Measurements from ENCODE around the gene PRG3. TPM values are rescaled to one million over a fixed set of nuclear protein-coding genes. Genes with fewer than 3 reads are reported as not detected.

PRG3 gene
- total and polyA plus RNA-seq, 8 donors = 0.43 to 1.0 (median 0.76) TPM; not detected in 2

GRCh38 chr11:57377107-57377506 lies 3.8 kb downstream of the PRG3 start:
- no peak overlapping the region for H3K27ac ChIP-seq
- TF ChIP-seq CTCF (IDR thresholded peaks at IDR 0.05) = no peak
- H3K4me1 ChIP-seq = no peaks in the 10 kb centered on the region
- H3K27me3 ChIP-seq = peaks cover 0 to 13% of the 10 kb centered on the region in 2 donors
- ATAC-seq (no peak), DNase-seq (no peak)
- H3K9me3 ChIP-seq = no peaks in the 10 kb centered on the region
- no peaks in the 10 kb centered on the region for H3K36me3 ChIP-seq
- H3K4me3 ChIP-seq = no peak overlapping the region
- intact Hi-C loops (cut with DNase I) = no loop called here

- Histone ChIP-seq H3K4me3 (no peak overlapping the region), H3K27me3 (peaks cover 0 to 13% of the 10 kb centered on the region in 2 donors), H3K27ac (no peak overlapping the region), H3K9me3 (no peaks in the 10 kb centered on the region), H3K36me3 (no peaks in the 10 kb centered on the region), H3K4me1 (no peaks in the 10 kb centered on the region)
- DNase-seq (no peak), ATAC-seq (no peak)
- intact Hi-C loops (cut with DNase I) = no loop called here
- no peak for TF ChIP-seq CTCF (IDR thresholded peaks at IDR 0.05)
Observed at GRCh38 chr11:57376095-57377090, 4.6 kb downstream of the PRG3 start.

- DNase-seq (peak in 1 of 4 donors; percentile 41), ATAC-seq (no peak)
- Histone ChIP-seq H3K27me3 (peaks cover 0 to 13% of the 10 kb centered on the region in 2 donors), H3K4me1 (no peaks in the 10 kb centered on the region), H3K9me3 (no peaks in the 10 kb centered on the region), H3K4me3 (no peak overlapping the region), H3K27ac (no peak overlapping the region), H3K36me3 (no peaks in the 10 kb centered on the region)
- intact Hi-C loops (cut with DNase I) = no loop called here
- no peak for TF ChIP-seq CTCF (IDR thresholded peaks at IDR 0.05)
Observed at GRCh38 chr11:57375490-57375889, 5.5 kb downstream of the PRG3 start.

GRCh38 chr11:57374966-57375365 lies 6.0 kb downstream of the PRG3 start:
- Histone ChIP-seq H3K4me3 (no peak overlapping the region), H3K27ac (no peak overlapping the region), H3K36me3 (no peaks in the 10 kb centered on the region), H3K9me3 (no peaks in the 10 kb centered on the region), H3K4me1 (no peaks in the 10 kb centered on the region), H3K27me3 (peaks cover 0 to 13% of the 10 kb centered on the region in 2 donors)
- ATAC-seq = no peak
- no peak for TF ChIP-seq CTCF (IDR thresholded peaks at IDR 0.05)
- intact Hi-C loops (cut with DNase I) = no loop called here
- DNase-seq = no peak

GRCh38 chr11:57373146-57373545 lies 7.8 kb downstream of the PRG3 start:
- H3K4me1 ChIP-seq = peaks cover 0 to 11% of the 10 kb centered on the region in 2 donors
- intact Hi-C loops (cut with DNase I) = no loop called here
- DNase-seq (no peak), ATAC-seq (no peak)
- peaks cover 0 to 13% of the 10 kb centered on the region in 2 donors for H3K27me3 ChIP-seq
- no peaks in the 10 kb centered on the region for H3K36me3 ChIP-seq
- H3K27ac ChIP-seq = no peak overlapping the region
- no peak for TF ChIP-seq CTCF (IDR thresholded peaks at IDR 0.05)
- H3K4me3 ChIP-seq = no peak overlapping the region
- H3K9me3 ChIP-seq = no peaks in the 10 kb centered on the region
